GM23248 (cell line): ENCODE measurements around the gene BASP1.

ENCODE experiments used
- EZH2 ChIP-seq: fragments of 200-600 bp; sonication (generic); IDR thresholded peaks from 2 replicates; pipeline ENCODE4 v1.6.1; 2018; ENCODE audit warnings: antibody characterized with exemption, mild to moderate bottlenecking; ENCODE audit not compliant: insufficient read depth, poor library complexity, severe bottlenecking
- EZH2phosphoT487 ChIP-seq: fragments of 200-600 bp; sonication (generic); IDR thresholded peaks from 2 replicates; pipeline ENCODE4 v1.6.1; 2018; ENCODE audit warnings: antibody characterized with exemption, moderate library complexity, mild to moderate bottlenecking, low read depth; ENCODE audit not compliant: insufficient read depth

DNA sequence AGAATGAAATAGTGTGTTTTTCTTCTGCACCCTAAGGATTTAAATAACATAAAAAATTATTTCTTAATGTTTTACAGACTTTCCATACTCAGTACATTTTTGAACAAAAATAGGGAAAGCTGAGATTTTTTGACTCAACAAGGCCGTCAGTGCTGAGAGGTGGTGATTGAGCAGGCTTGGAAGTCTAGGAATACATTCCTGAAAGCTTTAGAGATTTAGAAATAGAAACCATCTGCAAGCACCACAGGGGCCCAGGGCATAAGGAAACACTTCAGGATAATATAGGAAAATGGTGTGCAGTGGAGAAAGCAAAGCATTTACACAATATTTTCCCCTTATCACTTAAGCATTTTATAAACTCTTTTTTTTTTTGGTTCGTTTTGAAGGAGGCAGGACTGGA lies 5.2 kb downstream of the BASP1 start:
- TF ChIP-seq EZH2phosphoT487 (no peak), EZH2 (no peak)
